Measurements from ENCODE around the gene MISP3.

The MISP3 gene

DNA sequence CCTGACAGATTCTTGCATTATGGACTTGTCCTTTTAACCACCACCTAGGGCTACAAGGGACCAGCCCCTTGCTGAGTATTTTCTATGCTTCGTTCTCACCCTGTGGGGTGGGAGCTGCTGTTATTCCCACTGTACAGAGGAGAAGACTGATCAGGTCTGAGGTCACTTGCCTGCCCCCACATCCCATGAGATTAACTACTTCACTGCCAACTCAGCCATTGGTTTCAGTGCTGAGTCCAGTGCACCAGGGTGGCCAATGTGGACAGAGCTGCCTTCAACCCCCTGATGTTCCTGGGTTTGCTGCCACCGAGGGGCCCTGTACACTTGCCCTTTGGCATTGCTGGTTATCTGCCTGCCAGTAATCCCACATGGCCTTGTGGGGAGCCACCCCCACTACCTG is 38.1 kb downstream of the MISP3 start:
- no peak overlapping the region for H3K27ac ChIP-seq
- TF ChIP-seq, protein P1, sequence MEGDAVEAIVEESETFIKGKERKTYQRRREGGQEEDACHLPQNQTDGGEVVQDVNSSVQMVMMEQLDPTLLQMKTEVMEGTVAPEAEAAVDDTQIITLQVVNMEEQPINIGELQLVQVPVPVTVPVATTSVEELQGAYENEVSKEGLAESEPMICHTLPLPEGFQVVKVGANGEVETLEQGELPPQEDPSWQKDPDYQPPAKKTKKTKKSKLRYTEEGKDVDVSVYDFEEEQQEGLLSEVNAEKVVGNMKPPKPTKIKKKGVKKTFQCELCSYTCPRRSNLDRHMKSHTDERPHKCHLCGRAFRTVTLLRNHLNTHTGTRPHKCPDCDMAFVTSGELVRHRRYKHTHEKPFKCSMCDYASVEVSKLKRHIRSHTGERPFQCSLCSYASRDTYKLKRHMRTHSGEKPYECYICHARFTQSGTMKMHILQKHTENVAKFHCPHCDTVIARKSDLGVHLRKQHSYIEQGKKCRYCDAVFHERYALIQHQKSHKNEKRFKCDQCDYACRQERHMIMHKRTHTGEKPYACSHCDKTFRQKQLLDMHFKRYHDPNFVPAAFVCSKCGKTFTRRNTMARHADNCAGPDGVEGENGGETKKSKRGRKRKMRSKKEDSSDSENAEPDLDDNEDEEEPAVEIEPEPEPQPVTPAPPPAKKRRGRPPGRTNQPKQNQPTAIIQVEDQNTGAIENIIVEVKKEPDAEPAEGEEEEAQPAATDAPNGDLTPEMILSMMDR (conservative IDR thresholded peaks at IDR 0.05) = no peak

DNA sequence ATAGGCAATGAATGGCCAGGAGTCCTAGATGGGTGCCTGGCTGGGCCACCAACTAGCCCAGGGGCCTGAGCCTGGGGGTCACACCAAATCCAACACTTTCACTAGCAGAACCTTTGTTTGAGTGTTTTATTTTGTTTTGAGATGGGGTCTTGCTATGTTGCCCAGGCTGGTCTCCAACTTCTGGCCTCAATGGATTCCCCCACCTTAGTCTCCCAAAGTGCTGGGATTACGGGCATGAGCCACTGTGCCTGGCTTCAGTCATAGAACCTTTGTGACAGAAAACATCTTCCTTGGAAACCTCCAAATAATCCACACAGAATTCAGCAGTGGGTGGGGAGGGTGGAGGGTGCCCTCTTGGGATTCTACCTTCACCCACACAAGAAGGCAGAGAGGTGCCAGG is 38.9 kb downstream of the MISP3 start:
- H3K27ac ChIP-seq = no peak overlapping the region
- TF ChIP-seq, protein P1 (conservative IDR thresholded peaks at IDR 0.05) = no peak
- no peak for TF ChIP-seq ZFX (IDR thresholded peaks at IDR 0.05)

DNA sequence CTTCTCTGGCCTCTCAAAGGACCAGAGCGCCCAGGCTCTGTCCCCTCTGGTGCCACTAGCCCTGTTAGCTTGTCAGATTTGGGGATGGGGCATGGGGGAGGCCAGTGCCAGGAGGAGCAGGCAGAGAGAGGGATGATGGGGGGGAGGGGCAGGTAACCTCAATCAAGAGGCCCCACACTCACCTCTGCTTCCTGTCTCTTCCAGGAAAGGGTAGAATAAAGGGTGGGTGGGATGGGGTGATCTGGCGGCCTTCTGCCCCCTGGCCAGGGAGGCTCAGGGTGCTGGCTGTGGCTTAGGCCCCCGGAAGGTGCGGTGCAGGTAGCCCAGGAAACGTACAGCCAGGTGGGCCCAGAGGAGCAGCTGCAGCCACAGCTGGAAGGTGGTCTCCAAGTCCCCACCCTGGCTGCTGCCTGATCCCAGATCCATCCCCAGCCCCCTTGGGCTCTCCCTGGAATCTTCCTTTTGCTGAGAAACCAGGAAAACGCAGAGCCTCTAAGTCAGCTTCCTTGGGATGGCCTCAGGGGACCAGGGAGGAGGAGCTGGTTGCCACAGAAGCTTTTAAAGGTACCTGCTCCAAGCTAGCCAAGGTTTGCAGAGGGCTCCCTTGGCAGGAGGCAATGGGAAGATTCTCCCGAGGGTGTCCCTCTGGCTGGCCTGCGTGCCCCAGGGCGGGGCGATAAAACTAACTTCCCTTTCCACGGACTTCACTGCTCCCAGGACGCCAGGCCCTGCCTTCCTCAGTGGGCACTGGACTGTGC is 39.6 kb downstream of the MISP3 start:
- no peak overlapping the region for H3K27ac ChIP-seq

DNA sequence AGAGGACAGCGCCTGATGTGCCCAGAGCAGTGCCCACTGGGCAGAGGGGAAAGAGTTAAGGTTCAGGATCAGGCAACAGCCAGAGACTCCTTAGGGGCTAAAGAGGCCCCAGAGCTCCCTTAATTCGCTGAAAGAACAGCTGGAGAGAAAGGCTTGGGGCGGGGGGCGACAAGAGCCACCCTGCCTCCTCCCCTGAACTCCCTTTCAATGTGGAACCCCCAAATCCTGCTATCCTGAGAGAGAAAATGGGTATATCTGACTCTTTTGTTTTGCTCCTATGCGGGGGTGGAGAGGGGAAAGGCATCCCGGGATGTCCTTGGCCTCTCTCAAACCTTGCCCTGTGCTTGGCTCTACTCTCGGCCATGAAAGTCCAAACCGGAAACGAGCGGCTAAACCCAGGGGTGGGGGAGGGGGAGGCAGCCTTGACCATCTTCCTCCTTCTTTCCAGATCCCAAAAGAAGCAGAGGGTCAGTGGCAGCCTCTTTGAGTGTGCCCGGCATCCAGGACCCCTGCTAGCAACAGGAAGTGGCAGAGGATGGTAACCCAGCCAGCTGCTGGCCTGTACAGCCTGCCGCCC is 40.3 kb downstream of the MISP3 start:
- no peak overlapping the region for H3K27ac ChIP-seq
- TF ChIP-seq, protein P1 (conservative IDR thresholded peaks at IDR 0.05) = no peak
- no peak for TF ChIP-seq ZFX (IDR thresholded peaks at IDR 0.05)

More for the DNA sequence above, 39.6 kb downstream of the MISP3 start:
- TF ChIP-seq, protein P1 (conservative IDR thresholded peaks at IDR 0.05) = no peak
- no peak for TF ChIP-seq ZFX (IDR thresholded peaks at IDR 0.05)

DNA sequence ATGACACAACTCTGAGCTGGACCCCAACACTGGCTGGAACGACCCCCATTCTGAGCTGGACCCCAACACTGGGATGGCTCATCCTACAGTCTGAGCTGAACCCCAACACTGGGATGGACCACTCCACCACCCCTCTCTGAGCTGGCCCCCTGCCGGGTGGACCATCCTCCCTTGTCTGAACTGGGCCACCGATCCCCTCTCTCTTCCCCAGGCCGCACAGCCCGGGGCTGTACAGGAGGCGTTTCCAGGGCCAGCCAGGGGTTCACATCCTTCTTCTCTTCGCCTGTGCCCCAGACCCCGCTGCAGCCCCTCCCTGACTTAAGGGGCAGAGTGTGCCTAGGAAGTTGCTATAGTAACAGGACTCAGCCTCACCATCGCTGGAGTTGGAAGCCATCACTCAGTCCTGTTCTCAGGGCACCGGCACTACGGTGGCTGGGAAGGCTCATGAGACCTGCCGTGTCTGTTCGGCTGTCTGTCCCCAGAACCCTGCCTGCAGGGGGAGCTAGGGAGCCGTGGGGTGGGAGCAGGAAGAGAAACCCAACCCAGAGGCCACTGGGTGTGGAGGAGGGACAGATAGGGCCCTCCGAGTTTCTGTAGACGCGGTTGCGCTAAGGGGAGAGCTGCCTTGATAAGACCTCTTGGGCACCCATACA is 41.3 kb downstream of the MISP3 start:
- TF ChIP-seq ZFX (IDR thresholded peaks at IDR 0.05) = no peak
- TF ChIP-seq, protein P1 (conservative IDR thresholded peaks at IDR 0.05) = 0 out of 2 replicates have a peak, but pooled peaks have one; percentile 22
- H3K27ac ChIP-seq = no peak overlapping the region

DNA sequence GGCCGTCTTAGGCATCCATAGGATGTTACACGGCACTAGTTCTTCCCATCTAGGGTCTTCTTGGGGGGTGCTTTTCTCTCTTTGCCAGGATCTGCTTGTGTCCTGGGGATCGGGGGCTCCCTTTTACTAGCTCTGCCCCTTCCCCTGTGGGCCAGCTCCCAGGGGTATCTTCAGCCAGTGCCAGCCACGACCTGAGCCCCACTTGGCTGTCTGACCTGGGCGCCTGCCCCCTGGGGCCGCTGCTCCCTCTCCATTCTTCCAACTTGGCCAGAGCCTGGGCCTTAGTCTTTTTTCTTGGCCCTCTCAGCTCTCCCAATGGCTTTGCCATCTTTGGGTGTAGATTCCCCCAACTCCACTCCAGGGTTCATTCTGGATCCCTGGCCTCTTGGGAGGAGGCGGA is 41.9 kb downstream of the MISP3 start:
- TF ChIP-seq, protein P1 (conservative IDR thresholded peaks at IDR 0.05) = no peak
- TF ChIP-seq ZFX (IDR thresholded peaks at IDR 0.05) = no peak
- no peak overlapping the region for H3K27ac ChIP-seq

DNA sequence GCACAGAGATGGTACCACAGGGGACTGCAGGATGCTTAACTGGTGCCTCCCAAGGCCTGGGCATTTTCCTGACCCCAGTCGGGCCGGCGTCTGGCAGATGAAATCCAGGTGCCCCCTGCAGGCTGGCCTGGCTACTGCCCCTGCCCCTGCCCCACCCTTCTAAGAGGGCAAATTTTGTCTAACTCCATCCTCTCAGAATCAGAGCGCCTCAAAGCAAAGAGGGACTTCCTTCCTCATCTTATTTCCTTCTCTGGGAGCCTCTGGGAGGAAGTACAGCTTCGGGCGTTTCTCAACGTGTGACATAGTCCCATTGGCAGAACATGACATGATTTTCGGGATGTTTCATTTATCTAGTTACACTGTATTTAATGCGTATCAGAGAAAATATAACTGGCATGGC is 42.3 kb downstream of the MISP3 start:
- TF ChIP-seq ZFX (IDR thresholded peaks at IDR 0.05) = no peak
- TF ChIP-seq, protein P1 (conservative IDR thresholded peaks at IDR 0.05) = peak; percentile 72
- H3K27ac ChIP-seq = no peak overlapping the region
